Measurements from ENCODE around the gene PLXNA4.

The PLXNA4 gene

DNA sequence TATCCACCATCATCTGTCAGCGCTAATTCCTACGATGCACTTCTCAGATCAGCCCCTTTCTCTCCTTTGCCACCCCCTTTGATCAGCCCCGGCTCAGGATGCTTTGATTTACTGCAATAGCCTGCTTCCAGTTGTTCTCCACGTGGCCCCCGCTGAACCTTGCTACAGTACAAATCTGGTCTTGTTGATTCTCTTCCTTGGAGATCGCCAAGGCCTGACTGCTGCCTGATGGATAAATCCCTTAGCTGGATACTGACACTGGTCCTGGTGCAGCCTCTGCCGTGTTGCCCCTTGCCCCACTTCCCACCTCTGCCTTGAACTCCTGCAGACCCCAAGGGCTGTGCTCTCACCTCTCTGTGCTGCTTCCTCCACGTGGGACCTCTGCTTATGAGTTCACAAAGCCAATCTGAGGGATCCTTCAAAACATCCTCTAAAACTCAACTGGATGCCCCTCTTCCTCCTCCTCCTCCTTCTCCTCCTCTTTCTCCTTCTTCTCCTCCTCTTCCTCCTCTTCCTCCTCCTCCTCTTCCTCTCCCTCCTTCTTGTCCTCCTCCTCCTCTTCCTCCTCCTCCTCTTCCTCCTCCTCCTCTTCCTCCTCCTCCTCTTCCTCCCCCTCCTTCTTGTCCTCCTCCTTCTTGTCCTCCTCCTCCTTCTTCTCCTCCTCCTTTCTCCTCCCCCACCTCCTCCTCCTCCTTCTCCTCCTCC is 15.3 kb downstream of the PLXNA4 start:
- H3K4me3 Mint-ChIP-seq = no peak overlapping the region
- H3K9me3 Mint-ChIP-seq = no peaks in the 10 kb centered on the region
- peaks cover 47% of the 10 kb centered on the region for H3K27me3 Mint-ChIP-seq
- ATAC-seq = peak; percentile 67
- DNase-seq = no peak
- no peak overlapping the region for H3K27ac Mint-ChIP-seq
- peaks cover 6% of the 10 kb centered on the region for H3K4me1 Mint-ChIP-seq

DNA sequence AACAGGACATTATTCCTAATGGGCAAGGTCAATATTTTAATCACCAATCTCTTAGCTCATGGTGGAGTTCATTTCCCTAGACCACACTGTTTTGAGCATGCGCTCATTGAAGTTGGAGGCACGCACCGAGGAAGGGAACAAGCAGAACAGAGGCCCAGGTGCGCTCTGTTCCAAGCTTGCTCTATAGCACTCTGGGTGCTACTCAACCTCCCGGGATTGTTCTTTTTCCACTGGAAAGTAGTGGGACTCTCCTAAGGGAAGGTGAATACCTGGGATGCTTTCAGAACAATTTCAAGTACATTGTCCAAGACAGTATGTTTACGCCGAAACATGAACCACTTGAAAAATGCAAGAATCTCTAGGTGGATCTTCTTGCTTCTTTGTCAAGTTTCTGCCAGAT is 16.2 kb downstream of the PLXNA4 start:
- Mint-ChIP-seq H3K4me1 (peaks cover 6% of the 10 kb centered on the region), H3K27me3 (peaks cover 38% of the 10 kb centered on the region), H3K4me3 (no peak overlapping the region), H3K9me3 (no peaks in the 10 kb centered on the region), H3K27ac (no peak overlapping the region)
- ATAC-seq (peak; percentile 38), DNase-seq (no peak)

DNA sequence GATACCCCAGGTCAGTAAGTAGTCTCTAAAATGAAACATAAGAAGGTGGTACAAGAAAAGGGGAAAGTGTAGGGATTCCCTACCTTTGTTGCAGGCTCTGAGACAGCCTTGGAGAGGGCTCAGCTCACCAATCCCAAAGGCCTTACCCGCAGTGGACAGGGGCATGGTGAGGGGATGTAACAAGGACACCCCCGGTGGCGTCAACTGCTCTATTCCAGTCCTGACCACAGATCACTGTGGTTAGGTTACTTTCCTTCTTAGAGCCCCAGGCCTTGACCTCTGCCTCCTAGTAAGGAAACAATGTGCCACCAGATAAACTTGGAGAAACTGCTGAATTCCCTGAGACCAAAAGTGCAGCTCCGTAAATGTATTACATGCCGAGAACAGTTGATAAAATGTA is 17.5 kb downstream of the PLXNA4 start:
- Mint-ChIP-seq H3K9me3 (peaks cover 0 to 5% of the 10 kb centered on the region in 2 donors), H3K27ac (no peak overlapping the region), H3K4me3 (no peak overlapping the region), H3K27me3 (peaks cover 25% of the 10 kb centered on the region), H3K4me1 (peaks cover 6% of the 10 kb centered on the region)
- DNase-seq (no peak), ATAC-seq (no peak)

DNA sequence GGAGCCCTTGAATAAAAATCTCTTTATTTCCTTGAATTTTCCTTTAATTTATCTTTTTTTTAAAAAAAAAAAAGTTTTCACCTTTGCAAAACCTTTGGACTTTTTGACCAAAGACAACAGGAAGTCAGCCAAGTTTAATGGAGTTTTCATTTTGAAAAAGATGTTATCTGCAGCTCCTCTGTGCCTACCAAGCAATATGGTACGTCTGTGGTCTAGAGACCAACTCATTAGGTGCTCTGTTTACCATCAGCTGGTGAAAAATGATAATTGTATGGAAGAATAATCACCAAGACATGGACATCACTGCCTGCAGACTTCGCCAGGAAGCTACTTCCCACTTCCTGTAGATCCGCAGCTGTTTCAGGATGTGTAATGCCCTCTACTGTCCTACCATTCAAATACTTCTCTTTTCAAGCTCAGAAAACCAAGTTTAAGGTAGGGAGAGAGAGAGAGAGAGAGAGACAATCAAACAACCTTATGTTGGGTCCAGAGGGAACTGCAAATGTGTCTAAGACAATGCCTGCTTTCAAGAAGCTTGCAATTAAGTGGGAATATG is 18.7 kb downstream of the PLXNA4 start:
- peaks cover 20% of the 10 kb centered on the region for H3K27me3 Mint-ChIP-seq
- no peak overlapping the region for H3K27ac Mint-ChIP-seq
- ATAC-seq (no peak), DNase-seq (no peak)
- H3K4me1 Mint-ChIP-seq = peaks cover 6% of the 10 kb centered on the region
- H3K4me3 Mint-ChIP-seq = no peak overlapping the region
- H3K9me3 Mint-ChIP-seq = peaks cover 0 to 17% of the 10 kb centered on the region in 2 donors

DNA sequence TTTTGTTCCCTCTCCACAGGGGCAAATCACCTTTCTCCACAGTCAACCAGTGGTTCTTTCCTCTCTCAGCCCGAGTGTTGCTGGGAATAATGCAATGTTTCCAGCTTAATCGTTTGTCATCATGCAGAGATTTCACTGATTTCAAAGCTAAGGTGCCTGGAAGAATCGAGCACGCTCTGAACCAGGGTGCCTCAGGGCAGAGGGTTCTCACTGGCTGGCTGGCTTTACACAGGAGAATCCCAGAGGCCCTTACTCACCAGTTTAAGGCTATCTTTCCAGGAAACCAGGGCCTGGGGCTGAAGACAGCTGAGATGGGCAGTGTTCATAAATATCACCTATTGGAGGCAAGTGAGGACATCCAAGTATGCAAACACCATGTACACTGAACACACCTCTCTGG is 21.8 kb downstream of the PLXNA4 start:
- no peak for ATAC-seq
- DNase-seq = no peak
- Mint-ChIP-seq H3K4me1 (peaks cover 6% of the 10 kb centered on the region), H3K27ac (no peak overlapping the region), H3K27me3 (peaks cover 7% of the 10 kb centered on the region), H3K4me3 (no peak overlapping the region), H3K9me3 (peaks cover 12 to 45% of the 10 kb centered on the region in 2 donors)

DNA sequence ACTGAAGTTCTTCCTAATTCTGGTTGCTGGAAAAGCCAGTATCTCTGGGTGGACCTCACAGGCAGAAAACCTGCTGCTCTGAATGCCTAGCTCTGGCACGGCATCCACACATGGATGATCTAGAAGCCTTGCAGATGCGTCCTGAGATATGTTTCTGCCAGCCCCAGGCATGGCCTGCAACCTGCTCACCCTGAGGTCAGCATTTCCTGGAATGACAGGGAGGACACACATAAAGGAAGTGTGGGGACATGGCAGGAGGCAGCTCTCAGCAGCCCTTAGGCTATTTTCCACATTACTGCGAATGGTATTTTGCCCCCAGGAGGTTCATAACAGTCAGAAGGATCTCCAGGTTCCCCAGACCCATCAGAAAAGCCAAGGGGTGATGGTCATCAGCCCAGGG is 23.2 kb downstream of the PLXNA4 start:
- Mint-ChIP-seq H3K27me3 (peaks cover 7% of the 10 kb centered on the region), H3K27ac (no peak overlapping the region), H3K9me3 (peaks cover 12 to 47% of the 10 kb centered on the region in 2 donors), H3K4me1 (peaks cover 6% of the 10 kb centered on the region), H3K4me3 (no peak overlapping the region)
- DNase-seq = no peak
- ATAC-seq = no peak

DNA sequence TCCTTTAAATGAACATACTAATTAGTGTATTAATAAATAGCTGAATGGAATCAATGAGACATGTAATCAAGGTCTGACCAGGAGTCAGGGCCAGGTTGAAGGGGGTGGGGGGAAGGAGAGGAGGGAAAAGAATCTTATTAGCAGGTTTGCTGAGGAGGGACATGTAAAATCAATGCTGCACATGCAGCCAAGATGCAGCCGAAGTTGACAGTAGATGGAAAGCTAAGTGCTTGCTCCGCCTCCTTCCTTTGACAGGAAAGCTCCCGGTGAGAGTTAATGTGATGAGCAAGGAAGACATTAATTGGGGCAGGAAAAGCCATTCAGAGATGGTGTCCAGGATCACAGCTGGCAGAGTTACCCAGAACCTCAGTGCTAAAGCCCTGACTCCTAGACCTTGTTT is 24.4 kb downstream of the PLXNA4 start:
- DNase-seq (no peak), ATAC-seq (no peak)
- no peaks in the 10 kb centered on the region for H3K4me1 Mint-ChIP-seq
- peak overlapping the region in 1 of 2 donors; percentile 55 for H3K27ac Mint-ChIP-seq
- peaks cover 12 to 47% of the 10 kb centered on the region in 2 donors for H3K9me3 Mint-ChIP-seq
- peaks cover 7% of the 10 kb centered on the region for H3K27me3 Mint-ChIP-seq
- H3K4me3 Mint-ChIP-seq = no peak overlapping the region

DNA sequence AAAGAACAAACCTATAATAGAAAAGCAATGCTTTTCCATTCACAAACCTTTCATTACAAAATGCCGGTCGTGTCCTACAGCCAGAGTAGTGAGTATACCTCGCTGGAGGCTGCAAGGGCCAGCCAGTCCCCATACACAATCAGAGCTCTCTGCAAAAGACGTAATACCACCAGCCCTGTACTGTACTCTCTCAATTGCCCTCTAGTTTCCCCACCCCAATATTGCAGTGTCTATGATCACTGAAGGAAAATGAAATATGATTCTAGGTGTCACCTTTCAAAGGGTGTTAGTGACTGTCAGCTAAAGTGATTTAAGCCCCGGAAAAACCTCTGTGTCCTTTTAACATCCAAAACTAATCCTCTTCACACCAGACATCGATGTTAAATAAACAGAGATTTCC is 24.8 kb downstream of the PLXNA4 start:
- Mint-ChIP-seq H3K27me3 (peaks cover 7% of the 10 kb centered on the region), H3K4me1 (no peaks in the 10 kb centered on the region), H3K9me3 (peaks cover 12 to 47% of the 10 kb centered on the region in 2 donors), H3K4me3 (no peak overlapping the region), H3K27ac (no peak overlapping the region)
- no peak for DNase-seq
- ATAC-seq = no peak

DNA sequence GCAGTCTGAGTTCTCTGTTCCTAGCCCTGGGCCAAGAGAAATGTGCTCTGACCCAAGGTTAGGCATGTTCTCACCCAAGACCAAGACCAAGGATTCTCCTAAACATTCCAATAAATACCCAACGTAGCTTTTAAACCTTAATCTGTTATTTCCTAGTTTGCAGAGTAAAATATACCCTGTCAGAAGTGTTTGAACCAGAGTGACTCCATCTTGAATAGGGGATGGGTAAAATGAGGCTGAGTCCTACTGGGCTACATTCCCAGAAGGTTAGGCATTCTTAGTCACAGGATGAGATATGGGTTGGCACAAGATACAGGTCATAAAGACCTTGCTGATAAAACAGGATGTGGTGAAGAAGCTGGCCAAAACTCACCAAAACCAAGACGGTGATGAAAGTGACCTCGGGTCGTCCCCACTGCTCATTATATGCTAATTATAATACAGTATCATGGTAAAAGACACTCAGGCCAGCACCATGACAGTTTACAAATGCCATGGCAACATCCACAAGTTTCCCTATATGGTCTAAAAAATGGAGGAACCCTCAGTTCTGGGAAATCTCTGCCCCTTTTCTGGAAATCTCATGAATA is 27.7 kb downstream of the PLXNA4 start:
- DNase-seq (peak in 1 of 2 donors; percentile 71), ATAC-seq (peak; percentile 82)
- Mint-ChIP-seq H3K27me3 (peaks cover 7% of the 10 kb centered on the region), H3K27ac (no peak overlapping the region), H3K4me3 (no peak overlapping the region), H3K4me1 (peaks cover 11% of the 10 kb centered on the region), H3K9me3 (peaks cover 12 to 39% of the 10 kb centered on the region in 2 donors)

DNA sequence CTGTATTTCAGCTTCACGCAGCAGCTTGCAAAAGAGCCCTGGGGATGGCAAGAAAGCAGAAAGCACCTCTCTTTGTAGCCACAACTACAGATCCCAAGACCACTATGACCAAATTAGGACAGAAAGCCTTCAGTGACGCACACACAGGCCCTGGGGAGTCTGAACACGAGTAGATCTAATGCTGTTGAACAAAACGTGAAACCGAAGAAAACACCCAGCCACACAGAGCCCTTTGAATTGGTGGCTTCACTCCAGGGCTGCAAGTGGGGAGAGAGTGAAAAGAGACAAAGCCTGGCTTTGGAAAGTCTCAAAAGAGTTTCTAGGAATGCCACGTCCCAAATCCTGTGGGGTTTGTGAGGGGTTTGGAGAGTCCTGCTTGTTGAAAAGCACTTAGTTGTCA is 28.4 kb downstream of the PLXNA4 start:
- Mint-ChIP-seq H3K27ac (no peak overlapping the region), H3K27me3 (peaks cover 7% of the 10 kb centered on the region), H3K4me1 (peaks cover 12% of the 10 kb centered on the region), H3K4me3 (no peak overlapping the region), H3K9me3 (peaks cover 12 to 31% of the 10 kb centered on the region in 2 donors)
- ATAC-seq = no peak
- DNase-seq = no peak

DNA sequence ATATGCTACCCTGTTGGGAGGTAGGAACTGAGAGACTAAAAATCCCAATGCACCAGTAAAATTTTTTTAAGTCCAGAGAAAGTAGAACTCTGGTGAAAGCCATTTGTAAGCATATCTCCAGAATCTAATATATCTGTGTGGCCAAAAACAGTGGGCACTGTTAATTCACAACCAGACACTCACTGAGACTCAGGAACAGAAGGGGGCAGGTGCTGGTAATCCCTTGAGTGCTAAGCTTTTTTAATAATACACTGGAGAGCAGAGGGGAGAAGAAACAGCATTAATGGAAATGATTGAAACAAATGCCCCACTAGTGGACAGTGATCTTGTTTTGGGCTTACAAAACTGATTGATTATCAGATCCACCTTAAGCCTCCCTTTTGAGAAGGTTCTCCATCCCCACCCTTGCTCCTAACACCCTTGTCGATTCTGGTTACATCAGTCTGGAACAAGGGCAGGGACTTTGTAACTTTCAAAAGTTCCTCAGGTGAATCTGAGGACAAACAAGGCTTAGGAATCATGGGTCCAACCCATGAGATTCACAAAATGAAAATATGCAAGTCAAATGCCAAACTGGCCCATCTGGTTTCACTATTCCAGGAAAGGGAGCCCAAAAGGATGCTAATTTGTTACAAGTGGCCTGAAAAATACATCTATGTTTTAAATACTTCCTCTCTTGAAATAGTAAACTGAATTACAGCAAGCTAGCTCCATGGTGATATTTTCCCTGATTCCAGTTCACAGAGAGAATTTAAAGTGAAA is 29.7 kb downstream of the PLXNA4 start:
- peaks cover 18% of the 10 kb centered on the region for H3K4me1 Mint-ChIP-seq
- peaks cover 11 to 23% of the 10 kb centered on the region in 2 donors for H3K9me3 Mint-ChIP-seq
- no peak overlapping the region for H3K27ac Mint-ChIP-seq
- no peak for DNase-seq
- no peak overlapping the region for H3K4me3 Mint-ChIP-seq
- peaks cover 7% of the 10 kb centered on the region for H3K27me3 Mint-ChIP-seq
- no peak for ATAC-seq

DNA sequence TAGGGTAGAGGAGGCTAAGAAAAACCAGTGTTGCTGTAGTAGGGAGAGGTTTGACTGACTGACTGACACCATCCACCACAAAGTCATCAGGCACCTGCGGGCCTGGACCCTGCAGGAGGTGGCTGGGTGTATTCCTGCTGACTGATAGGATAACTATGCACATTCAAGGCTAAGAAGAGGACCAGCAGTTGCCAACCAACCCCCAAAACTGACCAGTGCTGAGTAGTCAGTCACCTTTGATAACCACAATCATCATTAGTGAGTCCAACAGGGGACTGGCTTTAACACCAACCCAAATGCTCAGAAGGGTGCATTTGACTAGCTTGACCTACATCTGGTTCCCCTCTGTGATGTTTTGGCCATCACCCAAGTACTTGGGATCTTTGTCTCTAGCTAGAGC is 30.5 kb downstream of the PLXNA4 start:
- Mint-ChIP-seq H3K4me1 (peaks cover 22% of the 10 kb centered on the region), H3K9me3 (peaks cover 3 to 15% of the 10 kb centered on the region in 2 donors), H3K27ac (no peak overlapping the region), H3K4me3 (no peak overlapping the region), H3K27me3 (peaks cover 3% of the 10 kb centered on the region)
- no peak for ATAC-seq
- DNase-seq = no peak

DNA sequence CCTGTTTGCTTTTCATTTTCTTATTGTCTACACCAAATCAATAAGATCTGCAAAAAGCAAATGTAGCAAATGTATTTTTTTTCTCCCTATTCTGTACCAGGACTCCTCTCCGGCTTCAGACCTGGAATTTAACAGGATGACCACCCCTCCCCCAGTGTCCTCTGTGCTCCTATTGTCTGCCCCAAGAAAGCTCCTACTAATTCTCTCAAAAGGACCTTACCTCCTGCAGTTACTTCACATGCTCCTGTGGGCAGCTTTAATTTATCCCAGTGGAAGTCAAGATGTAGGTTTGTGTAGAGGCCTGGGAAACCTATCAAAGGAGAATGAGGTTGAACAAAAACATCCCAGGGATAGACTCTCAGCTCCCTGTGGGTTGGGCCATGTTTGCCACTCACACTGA is 31.3 kb downstream of the PLXNA4 start:
- no peak for DNase-seq
- peaks cover 22% of the 10 kb centered on the region for H3K4me1 Mint-ChIP-seq
- H3K27me3 Mint-ChIP-seq = no peaks in the 10 kb centered on the region
- ATAC-seq = no peak
- H3K4me3 Mint-ChIP-seq = no peak overlapping the region
- H3K9me3 Mint-ChIP-seq = peaks cover 0 to 7% of the 10 kb centered on the region in 2 donors
- no peak overlapping the region for H3K27ac Mint-ChIP-seq

DNA sequence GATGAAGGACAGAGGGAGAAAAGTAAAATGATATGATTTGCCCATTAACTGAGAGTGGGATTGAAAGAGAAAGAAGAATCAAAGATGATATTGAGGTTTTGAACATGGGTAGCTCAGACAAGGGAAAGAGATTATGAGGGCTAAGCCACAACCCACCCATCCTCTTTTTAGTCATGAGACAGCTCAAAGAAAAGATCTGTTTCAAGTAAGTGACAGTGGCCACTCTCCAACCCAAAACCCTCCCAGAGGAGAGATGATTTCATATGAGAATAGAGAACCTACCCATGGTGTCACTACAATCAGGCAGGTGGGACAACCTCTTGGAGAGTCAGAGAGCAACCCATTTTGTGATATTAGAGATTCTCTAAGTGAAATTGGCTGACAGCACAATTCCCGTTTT is 32.2 kb downstream of the PLXNA4 start:
- no peak overlapping the region for H3K27ac Mint-ChIP-seq
- H3K4me1 Mint-ChIP-seq = peaks cover 22% of the 10 kb centered on the region
- no peaks in the 10 kb centered on the region for H3K27me3 Mint-ChIP-seq
- no peaks in the 10 kb centered on the region for H3K9me3 Mint-ChIP-seq
- DNase-seq = peak in 1 of 2 donors; percentile 51
- H3K4me3 Mint-ChIP-seq = no peak overlapping the region
- peak; percentile 89 for ATAC-seq

DNA sequence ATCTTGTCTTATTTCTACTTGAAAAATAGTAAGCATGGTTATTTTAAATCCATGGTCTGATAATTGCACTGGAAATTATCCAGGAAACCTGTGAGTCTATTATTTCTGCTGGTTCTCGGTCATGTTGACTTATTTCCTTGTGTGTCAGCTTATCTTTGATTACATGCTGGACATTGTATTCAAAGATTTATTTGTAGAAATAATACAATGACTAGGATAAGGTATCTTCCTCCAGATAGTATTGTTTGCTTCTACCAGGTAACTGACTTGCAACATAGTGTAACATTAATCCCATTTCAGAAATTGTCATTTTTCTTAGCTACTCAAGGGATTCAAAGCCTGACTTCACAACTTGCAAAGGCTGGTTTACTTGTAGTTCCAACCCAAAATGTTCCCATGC is 33.4 kb downstream of the PLXNA4 start:
- ATAC-seq (no peak), DNase-seq (no peak)
- H3K4me1 Mint-ChIP-seq = peaks cover 25% of the 10 kb centered on the region
- no peaks in the 10 kb centered on the region for H3K27me3 Mint-ChIP-seq
- H3K27ac Mint-ChIP-seq = no peak overlapping the region
- no peaks in the 10 kb centered on the region for H3K9me3 Mint-ChIP-seq
- no peak overlapping the region for H3K4me3 Mint-ChIP-seq

DNA sequence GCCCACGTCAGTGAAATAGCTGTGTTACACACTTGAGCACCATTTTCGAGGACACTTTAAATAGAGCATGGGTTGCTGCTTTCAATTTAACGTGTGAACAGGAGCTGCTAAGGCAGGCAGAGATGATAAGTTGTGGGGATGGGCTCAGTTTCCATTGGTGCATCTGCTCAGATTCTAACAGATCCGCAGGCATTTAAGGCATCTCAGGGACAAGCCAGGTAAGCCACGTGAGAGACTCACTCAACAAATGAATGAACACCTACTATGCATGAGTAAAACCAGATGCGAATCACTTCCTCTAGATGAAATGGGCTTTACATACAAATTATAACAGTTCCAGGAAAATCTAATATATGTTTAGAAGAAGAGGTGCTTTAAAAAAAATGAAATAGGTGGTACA is 34.6 kb downstream of the PLXNA4 start:
- ATAC-seq = peak; percentile 34
- H3K4me3 Mint-ChIP-seq = no peak overlapping the region
- DNase-seq = no peak
- no peak overlapping the region for H3K27ac Mint-ChIP-seq
- H3K4me1 Mint-ChIP-seq = peaks cover 32% of the 10 kb centered on the region
- H3K9me3 Mint-ChIP-seq = no peaks in the 10 kb centered on the region
- H3K27me3 Mint-ChIP-seq = no peaks in the 10 kb centered on the region

Measured in stimulated activated naive CD8-positive, alpha-beta T cell treated with anti-CD3 and anti-CD28 coated beads, Interleukin-15, amount 100 ng/mL, for 72 hours (primary cell).